GM12801 (cell line): ENCODE results near the gene NPAS3.

ENCODE experiments used
- CTCF ChIP-seq: IDR thresholded peaks from one replicate; pipeline ENCODE4 v1.5.1; 2011; ENCODE audit warnings: control low read depth; ENCODE audit not compliant: insufficient read length; ENCODE audit errors: extremely low read depth

NPAS3 gene

DNA sequence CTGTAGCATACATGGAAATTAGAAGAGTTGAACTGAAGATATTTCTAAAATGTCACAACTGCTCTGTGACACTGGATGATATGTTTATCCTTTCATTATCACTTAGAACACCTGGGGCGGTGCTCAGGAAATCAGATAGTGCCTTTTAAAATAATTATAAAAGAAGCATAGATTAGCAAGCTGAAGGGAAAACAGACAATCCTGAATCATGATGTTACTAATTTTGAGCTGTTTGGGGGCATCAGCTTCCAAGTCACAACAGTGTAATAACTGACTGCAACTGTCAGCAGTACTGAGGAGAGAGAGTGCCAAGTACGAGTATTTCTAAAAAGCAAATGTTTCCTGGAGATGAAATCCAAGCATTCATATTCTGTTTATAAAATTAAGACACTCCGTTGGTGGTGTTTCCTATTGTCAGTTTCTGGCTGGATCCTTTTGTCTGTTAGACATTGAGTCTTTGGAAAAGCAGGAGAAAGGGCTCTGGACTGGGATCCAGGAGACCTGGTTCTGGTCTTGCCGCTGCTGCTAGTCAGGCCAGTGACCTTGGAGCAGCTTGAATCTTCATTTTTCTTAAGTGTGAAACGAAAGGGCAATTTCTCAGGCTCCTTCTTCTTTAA lies 632.1 kb downstream of the NPAS3 start:
- no peak for TF ChIP-seq CTCF

- TF ChIP-seq CTCF = no peak
Observed at GRCh38 chr14:33573301-33573880, 634.7 kb downstream of the NPAS3 start.

DNA sequence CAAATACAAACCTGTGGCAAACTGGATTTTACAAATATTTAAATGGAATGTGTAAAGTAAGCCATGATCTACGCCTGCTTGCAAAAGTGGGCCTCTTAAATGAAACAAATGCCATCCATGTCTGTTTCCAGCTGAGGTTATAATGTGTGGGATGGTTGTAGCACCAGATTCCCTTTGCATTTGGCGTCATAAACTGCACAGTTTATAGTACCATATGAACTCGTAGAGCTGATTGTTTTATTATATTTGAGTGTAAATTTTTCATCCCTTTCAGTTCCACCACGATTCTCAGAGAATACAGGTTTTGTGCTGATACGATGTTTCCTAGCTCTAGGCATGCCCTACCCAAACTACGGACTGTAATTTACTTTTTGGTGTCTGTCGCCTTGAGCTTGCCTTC lies 637.3 kb downstream of the NPAS3 start:
- TF ChIP-seq CTCF = no peak

DNA sequence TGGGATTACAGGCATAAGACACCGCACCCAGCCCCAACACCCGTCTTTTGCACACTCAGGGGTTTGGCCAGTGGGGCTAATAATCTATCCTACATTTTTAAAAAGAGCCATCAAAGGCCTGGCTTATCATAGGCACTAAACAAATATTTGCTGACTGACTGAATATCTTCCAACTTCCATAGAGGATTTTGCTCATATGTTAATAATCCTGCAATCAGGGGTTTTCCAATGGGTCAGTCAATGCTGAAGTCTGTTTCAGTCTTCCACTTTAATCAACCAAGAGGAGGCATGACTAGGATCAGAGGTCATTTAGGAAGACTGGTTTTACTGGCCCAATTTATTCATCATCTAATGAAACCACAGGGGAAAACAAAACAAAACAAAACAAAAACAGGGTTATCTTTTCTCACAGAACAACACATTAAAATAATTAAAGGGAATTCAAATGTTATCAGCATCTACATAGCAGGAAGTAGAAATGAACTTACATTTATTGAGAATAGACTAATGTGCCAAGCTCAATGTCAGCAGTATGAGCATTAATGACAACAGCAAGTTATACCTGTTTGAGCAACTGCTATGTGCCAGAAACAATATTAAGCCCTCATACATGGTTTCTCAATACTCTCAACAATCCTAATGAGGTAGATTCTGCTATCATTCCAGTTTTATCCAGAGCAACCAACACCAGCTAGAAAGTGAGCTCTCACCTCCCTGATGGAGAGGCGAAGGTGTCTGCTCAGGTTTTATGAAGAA lies 640.0 kb downstream of the NPAS3 start:
- TF ChIP-seq CTCF = no peak

- no peak for TF ChIP-seq CTCF
Observed at GRCh38 chr14:33580231-33580749, 641.6 kb downstream of the NPAS3 start.

DNA sequence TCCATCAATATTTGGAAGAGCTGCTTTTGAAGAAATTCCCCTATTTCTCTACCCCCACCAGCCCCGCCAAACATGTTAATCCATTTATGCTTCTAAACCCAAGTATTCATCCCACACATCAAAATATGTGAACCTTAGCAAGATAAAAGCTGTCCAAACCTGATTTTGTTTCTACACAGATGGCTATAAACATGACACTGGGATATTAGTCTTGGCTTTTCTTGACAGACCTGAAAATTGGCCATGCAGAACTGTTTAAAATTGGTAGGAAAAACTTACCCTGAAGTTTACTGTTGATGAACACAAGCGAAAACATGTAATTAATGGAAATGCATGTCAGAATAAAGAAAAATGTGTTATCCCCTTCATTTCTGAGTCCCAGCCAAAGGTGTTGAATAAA lies 642.2 kb downstream of the NPAS3 start:
- no peak for TF ChIP-seq CTCF

GRCh38 chr14:33584697-33585096 lies 646.0 kb downstream of the NPAS3 start:
- TF ChIP-seq CTCF = no peak
